ENCODE measurements around the gene CREBBP. TPM values are rescaled to one million over a fixed set of nuclear protein-coding genes. Genes with fewer than 3 reads are reported as not detected.
"Not testable (repeated sequence)": the region's sequence is repeated elsewhere in the genome, so short reads cannot be mapped to it uniquely, and the experiment has no call there.

CREBBP gene
- total RNA-seq, 1 experiment from 2014 or later: 23.3 TPM

DNA sequence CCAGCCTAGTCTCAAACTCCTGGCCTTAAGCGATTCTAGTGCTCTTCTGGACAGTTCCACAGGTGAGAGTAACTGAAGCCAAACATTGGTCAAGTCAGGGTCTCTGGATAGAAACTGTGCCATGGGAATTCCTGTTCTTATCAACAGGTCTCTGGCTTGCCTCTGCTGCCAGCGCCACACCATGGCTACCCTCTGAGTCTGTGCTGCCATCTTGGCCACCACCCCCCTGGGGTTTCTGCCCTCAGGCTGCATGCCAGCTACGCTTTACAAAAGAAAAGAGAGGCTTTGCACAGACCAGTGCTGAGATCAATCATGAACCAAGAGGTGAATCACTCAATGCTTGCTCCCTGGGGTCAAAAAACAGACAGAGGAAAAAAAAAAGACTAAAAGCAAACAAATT lies 24.4 kb upstream of the CREBBP start:
- Histone ChIP-seq H3K4me1 (peaks cover 12% of the 10 kb centered on the region), H3K27ac (no peak overlapping the region), H3K36me3 (no peaks in the 10 kb centered on the region), H3K27me3 (no peaks in the 10 kb centered on the region), H3K4me3 (no peak overlapping the region), H3K9me3 (replicated peaks) (no peaks in the 10 kb centered on the region)
- DNase-seq: no peak

DNA sequence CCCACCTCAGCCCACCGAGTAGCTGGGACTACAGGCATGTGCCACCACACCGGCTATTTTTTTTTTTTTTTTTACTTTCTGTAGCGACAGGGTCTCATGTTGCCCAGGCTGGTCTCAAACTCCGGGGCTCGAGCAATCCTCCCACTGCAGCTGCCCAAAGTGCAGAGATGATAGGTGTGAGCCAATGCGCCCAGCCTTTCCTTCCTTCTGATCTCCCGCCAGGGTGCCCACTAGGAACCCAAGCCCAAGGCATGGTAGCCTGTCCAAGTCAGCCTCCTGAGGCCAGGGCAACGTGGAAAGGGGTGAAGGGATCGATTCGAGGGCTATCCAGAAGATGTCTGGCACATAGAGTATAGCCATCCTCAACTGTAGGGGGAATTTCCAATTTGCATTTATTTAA lies 9.6 kb upstream of the CREBBP start:
- no peaks in the 10 kb centered on the region; the same call in 1 of the 2 replicates for H3K9me3 ChIP-seq (replicated peaks)
- H3K4me1 ChIP-seq: no peaks in the 10 kb centered on the region
- H3K27ac ChIP-seq: no peak overlapping the region
- DNase-seq: no peak
- H3K27me3 ChIP-seq: no peaks in the 10 kb centered on the region
- H3K36me3 ChIP-seq: no peaks in the 10 kb centered on the region
- H3K4me3 ChIP-seq: no peak overlapping the region

DNA sequence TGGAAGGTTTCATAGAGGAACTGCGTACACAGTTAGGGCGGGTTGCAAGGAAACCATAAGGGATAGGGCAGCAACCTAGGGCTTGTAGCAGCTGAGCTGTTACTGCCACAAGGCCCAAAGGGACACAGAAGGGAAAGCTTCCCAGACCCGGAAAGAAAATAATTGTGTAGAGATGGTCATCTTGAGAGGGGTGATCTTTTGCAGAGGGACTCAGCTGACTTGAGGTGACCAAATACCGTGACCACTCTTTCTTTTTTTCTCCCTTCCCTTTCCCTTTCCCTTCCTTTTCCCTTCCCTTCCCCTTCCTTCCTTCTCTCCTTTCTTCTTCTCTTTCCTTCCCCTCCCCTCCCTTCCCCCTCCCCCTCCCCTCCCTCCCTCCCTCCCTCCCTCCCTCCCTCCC lies 8.5 kb upstream of the CREBBP start:
- Histone ChIP-seq H3K36me3 (no peaks in the 10 kb centered on the region), H3K27me3 (no peaks in the 10 kb centered on the region), H3K4me3 (no peak overlapping the region), H3K27ac (no peak overlapping the region), H3K4me1 (no peaks in the 10 kb centered on the region), H3K9me3 (replicated peaks) (no peaks in the 10 kb centered on the region)
- DNase-seq: no peak

DNA sequence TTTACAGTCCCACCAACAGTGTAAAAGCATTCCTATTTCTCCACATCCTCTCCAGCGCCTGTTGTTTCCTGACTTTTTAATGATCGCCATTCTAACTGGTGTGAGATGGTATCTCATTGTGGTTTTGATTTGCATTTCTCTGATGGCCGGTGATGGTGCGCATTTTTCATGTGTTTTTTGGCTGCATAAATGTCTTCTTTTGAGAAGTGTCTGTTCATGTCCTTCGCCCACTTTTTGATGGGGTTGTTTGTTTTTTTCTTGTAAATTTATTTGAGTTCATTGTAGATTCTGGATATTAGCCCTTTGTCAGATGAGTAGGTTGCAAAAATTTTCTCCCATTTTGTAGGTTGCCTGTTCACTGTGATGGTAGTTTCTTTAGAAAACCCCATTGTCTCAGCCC lies 5.5 kb upstream of the CREBBP start:
- H3K27me3 ChIP-seq; H3K27ac ChIP-seq; H3K36me3 ChIP-seq; H3K4me3 ChIP-seq; DNase-seq; H3K9me3 ChIP-seq (replicated peaks); H3K4me1 ChIP-seq: not testable (repeated sequence)

DNA sequence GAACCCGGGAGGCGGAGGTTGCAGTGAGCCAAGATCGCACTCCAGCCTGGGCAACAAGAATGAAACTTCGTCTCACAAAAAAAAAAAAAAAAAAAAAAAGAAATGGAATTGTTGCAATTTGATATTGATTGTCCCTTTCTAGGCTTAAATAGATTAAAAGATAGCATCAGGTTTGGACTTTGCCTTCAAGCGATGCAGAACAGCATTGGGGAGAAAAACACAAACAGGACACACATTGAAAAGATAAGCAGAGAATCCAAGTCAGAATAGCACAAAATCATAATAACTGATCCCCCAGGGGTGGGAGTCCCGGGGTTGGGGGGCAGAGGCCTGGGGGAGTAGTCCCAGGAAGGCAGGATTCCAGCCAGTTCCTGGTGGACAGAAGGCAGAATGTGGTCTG lies 3.9 kb upstream of the CREBBP start:
- Histone ChIP-seq H3K4me3 (no peak overlapping the region), H3K27ac (no peak overlapping the region), H3K36me3 (no peaks in the 10 kb centered on the region), H3K9me3 (replicated peaks) (no peaks in the 10 kb centered on the region), H3K27me3 (no peaks in the 10 kb centered on the region), H3K4me1 (no peaks in the 10 kb centered on the region)
- no peak for DNase-seq

DNA sequence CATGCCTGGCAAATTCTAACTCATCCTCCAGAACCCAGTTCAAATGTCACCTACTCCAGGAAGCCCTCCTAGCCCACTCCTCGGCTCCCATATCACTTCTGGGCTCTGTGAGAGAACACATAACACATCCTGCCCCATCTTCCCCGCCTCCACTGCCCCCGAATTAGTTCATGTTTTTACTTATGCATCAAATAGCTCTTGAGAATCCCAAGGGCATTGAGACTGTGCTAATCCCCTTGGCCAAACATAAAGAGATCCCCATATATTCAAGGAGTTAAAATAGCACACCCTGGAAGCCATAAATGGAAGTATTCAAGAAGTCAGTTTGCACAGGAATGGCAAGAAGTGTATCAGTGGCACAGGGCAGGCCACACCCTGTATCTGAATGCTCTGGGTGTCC lies 2.0 kb upstream of the CREBBP start:
- peaks cover 3% of the 10 kb centered on the region; the same call in 1 of the 2 replicates for H3K36me3 ChIP-seq
- DNase-seq: no peak
- H3K27me3 ChIP-seq: no peaks in the 10 kb centered on the region
- H3K4me3 ChIP-seq: no peak overlapping the region
- H3K27ac ChIP-seq: no peak overlapping the region
- H3K4me1 ChIP-seq: peaks cover 3% of the 10 kb centered on the region; the same call in 1 of the 2 replicates
- H3K9me3 ChIP-seq (replicated peaks): no peaks in the 10 kb centered on the region

DNA sequence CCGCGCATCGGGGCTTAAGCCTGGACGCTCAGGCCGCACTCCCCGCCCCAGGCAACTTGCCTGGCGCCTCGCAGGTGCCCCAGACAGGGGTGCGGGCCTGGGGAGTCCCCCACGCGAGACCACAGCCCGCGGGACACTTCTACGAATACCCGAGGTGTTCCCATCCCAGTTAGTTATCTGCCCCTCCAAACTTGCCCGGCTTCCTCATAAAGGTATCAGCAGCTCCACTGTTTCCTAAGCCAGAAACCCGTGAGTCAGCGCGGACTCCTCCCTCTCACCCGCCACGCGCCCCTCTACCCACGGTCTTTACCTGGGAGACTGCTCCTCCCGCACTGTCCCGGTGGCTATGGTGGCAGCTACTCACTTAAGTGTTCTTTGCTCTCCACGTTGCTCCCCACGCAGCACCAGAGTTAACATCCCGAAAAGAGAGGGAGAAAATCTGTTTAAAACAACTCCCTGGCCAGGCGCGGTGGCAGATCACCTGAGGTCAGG lies 1.0 kb upstream of the CREBBP start:
- no peak for DNase-seq
- H3K27ac ChIP-seq: no peak overlapping the region
- H3K4me3 ChIP-seq: no peak overlapping the region

DNA sequence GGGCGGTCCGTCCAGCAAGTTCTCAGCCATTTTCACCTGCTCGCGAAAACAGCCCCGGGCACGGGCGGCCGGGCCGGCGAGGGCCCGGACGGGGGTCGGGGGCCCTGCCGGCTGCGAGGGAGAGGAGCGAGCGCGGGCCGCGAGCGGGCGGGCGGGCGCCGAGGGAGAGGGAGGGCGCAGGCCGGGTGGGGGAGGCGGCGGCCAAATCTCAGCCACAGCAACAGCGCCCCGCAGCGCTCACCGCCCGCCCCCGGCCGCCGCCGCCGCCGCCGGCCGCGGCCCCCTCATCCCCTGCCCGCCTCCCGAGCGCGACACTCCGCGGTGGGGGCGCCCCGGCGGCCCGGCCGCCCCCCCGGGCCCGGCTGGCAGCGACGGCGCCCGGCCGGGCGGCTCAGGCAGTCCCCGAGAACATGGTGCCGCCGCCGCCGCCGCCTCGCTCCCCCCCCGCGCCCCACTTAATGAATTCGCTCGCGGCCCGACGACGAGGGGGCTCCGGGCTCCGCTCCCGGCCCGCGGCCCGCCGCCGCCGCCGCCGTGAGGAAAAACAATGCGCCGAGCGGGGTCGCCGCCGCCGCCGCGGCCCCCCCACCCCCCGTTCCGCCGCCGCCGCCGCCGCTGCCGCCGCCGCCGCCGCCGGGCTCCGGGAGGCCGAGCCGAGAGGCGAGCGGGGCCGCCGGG lies 487 bp downstream of the CREBBP start:
- peak; percentile 63 to 64 for DNase-seq
- Histone ChIP-seq H3K4me1 (peaks cover 3% of the 10 kb centered on the region; the same call in 1 of the 2 replicates), H3K36me3 (peaks cover 3% of the 10 kb centered on the region; the same call in 1 of the 2 replicates), H3K27me3 (no peaks in the 10 kb centered on the region), H3K27ac (no peak overlapping the region), H3K4me3 (peak overlapping the region; percentile 66), H3K9me3 (replicated peaks) (no peaks in the 10 kb centered on the region)

More for the DNA sequence above, 1.0 kb upstream of the CREBBP start:
- H3K27me3 ChIP-seq: no peaks in the 10 kb centered on the region
- H3K36me3 ChIP-seq: peaks cover 3% of the 10 kb centered on the region; the same call in 1 of the 2 replicates
- H3K9me3 ChIP-seq (replicated peaks): no peaks in the 10 kb centered on the region
- H3K4me1 ChIP-seq: peaks cover 3% of the 10 kb centered on the region; the same call in 1 of the 2 replicates

DNA sequence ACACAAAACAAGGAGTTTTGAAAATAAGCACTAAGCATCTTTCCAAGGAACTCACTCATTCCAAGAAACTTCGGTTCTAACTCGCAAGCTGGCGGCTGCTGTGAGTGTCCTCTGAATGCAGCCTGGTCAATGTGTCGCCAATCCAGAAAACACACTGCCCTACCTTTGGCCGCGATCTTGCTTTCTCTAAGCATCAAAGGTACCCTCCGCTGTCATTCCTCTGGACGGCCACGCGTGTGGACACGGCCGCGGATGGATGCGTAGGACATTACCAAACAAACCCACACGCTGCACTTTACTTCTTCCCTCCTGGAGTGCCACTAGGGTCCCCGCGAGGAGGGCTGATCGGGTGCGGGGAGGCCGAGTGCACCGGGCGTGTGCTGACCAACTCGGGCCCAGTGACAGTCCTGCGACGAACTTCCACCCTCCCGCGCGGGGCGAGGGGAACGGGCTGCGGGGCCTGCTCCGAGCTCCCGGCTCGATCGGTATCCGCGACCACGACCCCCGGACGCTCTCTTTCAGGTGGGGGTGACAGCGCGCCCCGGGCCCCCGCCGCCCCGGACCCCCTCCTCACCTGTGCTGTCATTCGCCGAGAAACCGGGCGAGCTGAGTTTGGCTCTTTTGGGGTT lies 1.1 kb downstream of the CREBBP start:
- H3K27me3 ChIP-seq: no peaks in the 10 kb centered on the region
- no peaks in the 10 kb centered on the region for H3K9me3 ChIP-seq (replicated peaks)
- peak overlapping the region; percentile 66 for H3K4me3 ChIP-seq
- peaks cover 3% of the 10 kb centered on the region; the same call in 1 of the 2 replicates for H3K36me3 ChIP-seq
- H3K27ac ChIP-seq: no peak overlapping the region
- DNase-seq: peak in 1 of 2 experiments; percentile 15
- H3K4me1 ChIP-seq: peaks cover 3% of the 10 kb centered on the region; the same call in 1 of the 2 replicates

DNA sequence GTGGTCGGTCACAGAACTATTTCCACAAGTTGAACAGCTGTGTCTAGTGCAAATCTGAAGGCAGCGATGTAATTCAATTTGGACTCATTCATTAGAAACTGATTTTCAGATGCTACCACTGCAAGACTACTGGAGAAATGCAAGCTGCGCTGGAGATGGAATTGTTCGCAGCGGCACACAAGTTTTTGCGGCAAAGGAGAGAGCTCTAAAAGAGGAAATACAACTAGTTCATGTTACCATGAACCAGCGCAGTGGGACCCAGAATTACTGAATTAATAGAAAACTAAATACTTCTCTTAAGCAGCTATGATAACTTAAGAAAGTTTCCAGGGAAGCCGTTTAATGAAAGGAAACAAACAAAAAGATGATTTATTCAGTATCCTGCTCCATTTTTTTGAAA lies 1.9 kb downstream of the CREBBP start:
- Histone ChIP-seq H3K9me3 (replicated peaks) (no peaks in the 10 kb centered on the region), H3K4me1 (peaks cover 3% of the 10 kb centered on the region; the same call in 1 of the 2 replicates), H3K27me3 (no peaks in the 10 kb centered on the region), H3K4me3 (peak overlapping the region; percentile 66), H3K27ac (no peak overlapping the region), H3K36me3 (peaks cover 3% of the 10 kb centered on the region; the same call in 1 of the 2 replicates)
- DNase-seq: peak in 1 of 2 experiments; percentile 38

DNA sequence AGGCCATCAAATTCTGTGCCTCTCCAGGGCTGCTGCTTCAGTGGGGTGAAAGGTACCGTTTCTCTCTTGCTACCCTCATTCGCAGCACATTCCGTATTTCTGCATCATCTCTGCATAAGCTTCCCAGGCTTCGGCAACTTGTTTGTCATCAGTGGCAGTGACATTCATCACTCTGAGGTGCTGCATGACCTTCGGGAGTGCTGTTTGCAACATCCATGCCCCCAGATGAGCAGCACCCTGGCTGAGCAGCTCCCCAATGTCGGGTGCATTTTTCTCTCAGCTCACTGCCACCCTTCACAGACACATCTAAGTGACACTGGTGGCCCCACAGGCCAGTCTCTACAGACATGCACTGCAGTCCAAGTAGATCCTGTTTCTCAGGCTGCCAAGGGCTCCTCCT lies 3.8 kb downstream of the CREBBP start:
- Histone ChIP-seq H3K4me1 (peaks cover 3% of the 10 kb centered on the region; the same call in 1 of the 2 replicates), H3K4me3 (no peak overlapping the region), H3K27ac (no peak overlapping the region), H3K27me3 (no peaks in the 10 kb centered on the region), H3K36me3 (peaks cover 3% of the 10 kb centered on the region; the same call in 1 of the 2 replicates), H3K9me3 (replicated peaks) (no peaks in the 10 kb centered on the region)
- DNase-seq: no peak

DNA sequence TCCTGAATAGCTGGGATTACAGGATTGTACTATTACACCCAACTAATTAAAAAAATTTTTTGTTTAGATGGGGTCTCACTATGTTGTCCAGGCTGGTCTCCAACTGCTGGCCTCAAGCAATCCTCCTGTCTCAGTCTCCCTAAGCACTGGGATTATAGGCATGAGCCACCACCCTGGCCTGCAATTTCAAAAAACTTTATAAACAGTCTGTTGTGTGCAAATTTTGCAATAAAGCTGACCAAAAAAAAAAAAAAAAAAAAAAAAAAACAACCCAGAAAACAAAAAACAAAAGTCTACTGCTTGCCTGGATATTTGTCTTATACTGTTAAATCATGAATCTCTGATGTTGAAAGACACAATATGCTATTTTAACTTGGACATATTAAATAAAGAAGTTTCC lies 4.4 kb downstream of the CREBBP start:
- H3K4me1 ChIP-seq: peaks cover 3% of the 10 kb centered on the region; the same call in 1 of the 2 replicates
- H3K27me3 ChIP-seq: no peaks in the 10 kb centered on the region
- DNase-seq: no peak

DNA sequence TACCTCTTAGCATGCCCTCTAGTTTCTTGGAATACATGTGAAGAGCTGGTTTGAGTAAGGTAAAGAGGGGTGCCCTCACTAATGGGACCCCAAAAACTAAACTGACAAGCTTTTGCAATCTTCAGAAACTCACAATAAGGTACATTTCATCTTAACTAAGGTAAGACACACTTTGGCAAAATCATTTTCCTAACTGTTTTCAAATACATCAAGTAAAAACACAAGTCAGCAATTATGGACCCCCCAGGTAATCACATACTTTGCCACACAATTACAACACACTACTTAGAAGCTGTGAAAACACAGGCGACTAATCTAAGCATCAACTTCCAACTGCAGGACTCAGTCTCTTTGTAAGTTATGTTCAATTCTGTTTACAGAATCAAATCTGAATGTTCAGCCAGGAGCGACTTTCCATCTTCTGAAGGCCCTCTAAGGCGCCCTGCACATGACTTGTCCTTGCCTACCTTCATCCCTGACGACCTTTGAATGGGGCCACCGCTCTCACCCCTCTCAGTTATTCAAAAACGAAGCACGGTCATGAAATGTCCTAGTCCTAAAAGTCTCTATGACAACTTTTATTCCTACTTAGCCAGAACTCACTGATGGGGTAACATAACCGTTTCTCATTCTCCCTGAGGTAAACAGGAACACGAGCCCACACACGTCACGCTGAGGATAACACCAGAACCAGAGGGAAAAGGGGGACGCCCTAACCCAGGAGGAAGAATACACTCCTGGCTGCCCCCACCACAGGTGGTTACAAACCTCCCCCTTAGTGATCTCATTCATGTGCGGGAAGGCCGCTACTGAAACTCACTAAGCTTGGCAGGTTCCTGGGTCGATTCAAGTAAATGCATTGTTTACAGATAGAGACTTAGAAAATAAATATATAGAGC lies 5.5 kb downstream of the CREBBP start:
- H3K27me3 ChIP-seq: no peaks in the 10 kb centered on the region
- H3K4me1 ChIP-seq: peaks cover 3% of the 10 kb centered on the region; the same call in 1 of the 2 replicates
- no peak overlapping the region for H3K27ac ChIP-seq

More for the DNA sequence above, 4.4 kb downstream of the CREBBP start:
- peaks cover 3% of the 10 kb centered on the region; the same call in 1 of the 2 replicates for H3K36me3 ChIP-seq
- H3K4me3 ChIP-seq: no peak overlapping the region
- no peak overlapping the region for H3K27ac ChIP-seq
- H3K9me3 ChIP-seq (replicated peaks): no peaks in the 10 kb centered on the region

DNA sequence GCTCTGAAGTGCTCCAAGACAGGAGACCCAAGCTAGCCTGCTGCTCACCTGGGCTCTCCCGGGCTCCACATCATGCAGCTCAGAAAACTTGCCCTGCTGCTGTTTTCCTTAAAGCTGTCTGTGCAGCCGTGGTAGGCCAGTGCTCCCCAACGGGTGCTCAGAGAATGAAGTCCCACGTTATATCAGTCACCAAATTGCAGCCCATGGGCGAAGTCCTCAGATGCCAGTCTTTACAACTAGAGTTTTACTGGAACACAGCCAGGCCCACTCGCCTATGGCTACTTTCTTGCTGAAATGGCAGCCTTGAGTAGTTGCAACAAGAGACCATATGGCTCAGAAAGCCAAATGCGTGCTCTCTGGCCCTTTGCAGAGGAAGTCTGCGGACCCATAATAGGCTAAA lies 6.3 kb downstream of the CREBBP start:
- H3K27ac ChIP-seq: no peak overlapping the region
- no peak overlapping the region for H3K4me3 ChIP-seq
- DNase-seq: no peak
- no peaks in the 10 kb centered on the region for H3K27me3 ChIP-seq
- peaks cover 3% of the 10 kb centered on the region; the same call in 1 of the 2 replicates for H3K4me1 ChIP-seq
- H3K36me3 ChIP-seq: peaks cover 6% of the 10 kb centered on the region; the same call in 1 of the 2 replicates
- no peaks in the 10 kb centered on the region for H3K9me3 ChIP-seq (replicated peaks)

More for the DNA sequence above, 5.5 kb downstream of the CREBBP start:
- Histone ChIP-seq H3K4me3 (no peak overlapping the region), H3K9me3 (replicated peaks) (no peaks in the 10 kb centered on the region), H3K36me3 (peaks cover 3% of the 10 kb centered on the region; the same call in 1 of the 2 replicates)
- DNase-seq: no peak
